ENCODE measurements around the gene ZDHHC14. TPM values are rescaled to one million over a fixed set of nuclear protein-coding genes. Genes with fewer than 3 reads are reported as not detected.

ZDHHC14 gene
- total RNA-seq, 1 donor, result 7.9 TPM

DNA sequence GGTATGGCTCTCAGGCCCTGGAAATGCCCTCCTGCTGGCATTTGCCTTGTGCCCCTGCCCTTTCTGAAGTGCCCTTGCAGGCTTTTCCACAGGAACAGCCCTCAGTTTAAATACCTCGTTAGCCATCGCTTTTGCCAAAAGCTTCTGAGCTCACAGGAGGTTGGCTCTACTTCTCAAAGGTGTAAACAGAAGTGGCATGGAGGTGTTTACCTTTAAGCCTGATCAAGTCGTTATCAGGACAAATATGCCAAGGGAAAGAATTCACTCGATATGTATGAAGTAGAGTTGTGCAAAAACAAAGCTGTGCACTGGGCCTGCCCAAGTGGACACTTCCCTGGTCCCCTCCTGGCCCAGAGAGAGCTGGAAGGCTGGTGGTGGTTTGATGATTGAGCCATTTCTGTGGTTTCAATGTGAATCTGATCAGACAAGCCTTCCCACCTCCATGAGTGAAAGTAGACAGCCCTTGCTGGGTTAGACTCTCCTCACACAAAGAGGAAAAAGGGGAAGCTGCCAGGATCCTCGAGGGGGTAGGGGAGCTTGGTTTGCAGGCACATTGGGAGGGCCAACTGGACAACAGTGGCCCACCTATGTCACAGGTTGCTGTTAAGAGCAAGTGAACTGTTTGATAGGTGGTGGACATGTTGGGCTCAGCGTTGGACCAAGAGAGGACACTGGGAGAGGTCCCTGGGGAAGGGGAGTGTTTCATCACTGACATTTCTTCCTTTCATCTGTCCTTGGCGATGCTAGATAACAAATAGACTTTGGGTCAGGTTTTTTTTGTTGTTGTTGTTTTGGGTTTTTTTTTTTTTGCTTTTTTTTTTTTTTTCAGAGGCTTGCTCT lies 98.7 kb downstream of the ZDHHC14 start:
- no peak overlapping the region for H3K4me3 ChIP-seq (ENCODE audit: low read depth, low read length)
- TF ChIP-seq, protein P1, sequence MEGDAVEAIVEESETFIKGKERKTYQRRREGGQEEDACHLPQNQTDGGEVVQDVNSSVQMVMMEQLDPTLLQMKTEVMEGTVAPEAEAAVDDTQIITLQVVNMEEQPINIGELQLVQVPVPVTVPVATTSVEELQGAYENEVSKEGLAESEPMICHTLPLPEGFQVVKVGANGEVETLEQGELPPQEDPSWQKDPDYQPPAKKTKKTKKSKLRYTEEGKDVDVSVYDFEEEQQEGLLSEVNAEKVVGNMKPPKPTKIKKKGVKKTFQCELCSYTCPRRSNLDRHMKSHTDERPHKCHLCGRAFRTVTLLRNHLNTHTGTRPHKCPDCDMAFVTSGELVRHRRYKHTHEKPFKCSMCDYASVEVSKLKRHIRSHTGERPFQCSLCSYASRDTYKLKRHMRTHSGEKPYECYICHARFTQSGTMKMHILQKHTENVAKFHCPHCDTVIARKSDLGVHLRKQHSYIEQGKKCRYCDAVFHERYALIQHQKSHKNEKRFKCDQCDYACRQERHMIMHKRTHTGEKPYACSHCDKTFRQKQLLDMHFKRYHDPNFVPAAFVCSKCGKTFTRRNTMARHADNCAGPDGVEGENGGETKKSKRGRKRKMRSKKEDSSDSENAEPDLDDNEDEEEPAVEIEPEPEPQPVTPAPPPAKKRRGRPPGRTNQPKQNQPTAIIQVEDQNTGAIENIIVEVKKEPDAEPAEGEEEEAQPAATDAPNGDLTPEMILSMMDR (IDR thresholded peaks at IDR 0.05; ENCODE audit: insufficient read depth, low read length), result no peak
- no peak for DNase-seq (ENCODE audit: low read depth)

DNA sequence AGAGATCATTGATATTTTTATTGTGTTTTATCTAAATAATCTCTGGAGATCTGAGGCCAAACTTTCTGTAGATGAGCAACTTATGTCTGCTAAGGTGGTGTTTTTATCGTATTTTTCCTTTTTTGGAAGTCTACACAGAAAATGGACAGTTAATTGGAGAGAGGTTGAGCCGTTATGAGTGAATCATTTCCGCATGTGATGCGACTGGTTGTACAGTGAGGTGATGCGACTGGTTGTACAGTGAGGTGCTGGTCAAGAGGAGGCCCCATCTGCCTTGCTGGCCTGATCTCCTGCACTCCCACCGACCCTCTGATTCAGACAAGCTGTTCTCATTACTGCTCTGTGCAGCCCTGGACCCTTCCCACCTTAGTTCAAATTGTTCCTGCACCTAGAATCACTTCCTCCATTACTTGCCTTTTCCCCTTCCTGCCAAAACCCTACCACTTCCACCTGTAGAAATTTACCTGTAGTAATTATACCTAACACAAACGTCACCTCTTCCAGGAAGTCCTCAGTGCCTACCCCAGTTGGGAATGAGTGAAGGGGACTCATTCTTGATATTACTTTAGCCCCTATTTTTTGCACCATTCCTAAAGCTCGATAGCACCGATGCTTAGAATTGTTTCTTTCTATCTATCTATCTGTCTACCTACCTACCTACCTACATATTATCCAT lies 100.3 kb downstream of the ZDHHC14 start:
- no peak overlapping the region for H3K4me3 ChIP-seq (ENCODE audit: low read depth, low read length)
- DNase-seq (ENCODE audit: low read depth), result no peak
- TF ChIP-seq, protein P1 (IDR thresholded peaks at IDR 0.05; ENCODE audit: insufficient read depth, low read length), result no peak

DNA sequence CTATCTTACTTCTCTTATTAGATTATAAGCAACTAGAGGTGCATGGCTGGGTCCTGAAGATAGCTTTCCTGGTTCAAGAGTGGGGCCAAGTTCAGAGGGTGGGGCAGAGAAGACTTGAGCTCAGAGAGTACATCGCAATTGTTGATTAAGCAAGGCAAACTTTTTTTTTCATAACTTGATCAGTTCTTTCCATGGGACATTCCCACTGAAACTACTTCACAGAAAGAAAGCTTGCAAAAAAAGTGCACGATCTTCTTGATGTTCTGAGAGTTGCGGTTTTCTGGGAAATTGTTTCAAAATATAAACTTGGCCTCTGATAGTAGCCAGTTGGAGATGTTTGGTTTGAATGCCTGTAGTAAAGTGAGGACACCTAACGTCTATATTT lies 100.9 kb downstream of the ZDHHC14 start:
- no peak for DNase-seq (ENCODE audit: low read depth)
- TF ChIP-seq, protein P1 (IDR thresholded peaks at IDR 0.05; ENCODE audit: insufficient read depth, low read length), result no peak
- no peak overlapping the region for H3K4me3 ChIP-seq (ENCODE audit: low read depth, low read length)

DNA sequence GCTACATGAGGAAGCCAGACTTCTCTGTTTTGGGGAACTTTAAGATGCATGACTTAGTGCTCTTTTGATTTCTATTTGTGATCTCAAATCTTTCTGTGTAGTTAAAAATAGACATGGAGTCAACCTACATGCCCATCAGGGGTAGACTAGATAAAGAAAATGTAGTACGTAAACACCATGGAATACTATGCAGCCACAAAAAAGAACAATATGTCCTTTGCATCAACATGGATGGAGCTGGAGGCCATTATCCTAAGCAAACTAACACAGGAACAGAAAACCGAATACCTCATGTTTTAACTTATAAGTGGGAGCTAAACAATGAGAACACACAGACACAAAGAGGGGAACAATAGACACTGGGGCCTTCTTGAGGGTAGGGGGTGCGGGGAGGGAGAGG lies 102.8 kb downstream of the ZDHHC14 start:
- DNase-seq (ENCODE audit: low read depth), result no peak
- no peak overlapping the region for H3K4me3 ChIP-seq (ENCODE audit: low read depth, low read length)
- TF ChIP-seq, protein P1 (IDR thresholded peaks at IDR 0.05; ENCODE audit: insufficient read depth, low read length), result no peak

DNA sequence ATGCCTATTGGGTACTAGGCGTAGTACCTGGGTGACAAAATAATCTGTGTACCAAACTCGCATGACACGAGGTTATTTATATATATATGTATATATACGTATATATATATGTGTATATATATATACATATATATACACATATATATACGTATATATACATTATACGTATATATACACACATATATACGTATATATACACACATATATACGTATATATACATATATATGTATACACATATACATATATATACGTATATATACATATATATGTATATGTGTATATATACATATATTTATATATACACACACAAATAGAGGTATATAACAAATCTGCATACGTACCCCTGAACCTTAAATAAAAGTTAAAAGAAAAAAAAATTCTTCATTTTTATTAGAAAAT lies 103.2 kb downstream of the ZDHHC14 start:
- TF ChIP-seq, protein P1 (IDR thresholded peaks at IDR 0.05; ENCODE audit: insufficient read depth, low read length), result no peak
- DNase-seq (ENCODE audit: low read depth), result no peak
- no peak overlapping the region for H3K4me3 ChIP-seq (ENCODE audit: low read depth, low read length)

DNA sequence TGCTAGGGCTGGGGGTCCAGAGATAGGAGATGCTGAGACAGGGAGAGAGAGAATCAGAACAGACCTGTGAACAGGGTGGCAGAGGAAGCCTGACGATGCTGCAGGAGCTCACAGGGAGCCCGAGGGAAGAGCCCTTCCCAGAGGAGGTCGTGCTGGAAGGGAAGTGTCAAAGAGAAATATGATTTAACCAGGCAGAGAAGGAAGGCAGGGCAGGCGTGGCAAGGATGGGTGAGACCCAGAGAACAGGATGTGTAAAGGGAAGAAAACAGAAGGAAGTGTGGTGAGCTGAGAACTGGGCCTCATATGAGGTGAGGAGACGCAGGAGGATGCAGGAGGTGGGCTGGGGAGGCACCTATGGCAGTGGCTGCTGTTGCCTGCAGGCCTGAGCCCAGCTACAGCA lies 105.6 kb downstream of the ZDHHC14 start:
- DNase-seq (ENCODE audit: low read depth), result no peak

More for the DNA sequence above, 105.6 kb downstream of the ZDHHC14 start:
- TF ChIP-seq, protein P1 (IDR thresholded peaks at IDR 0.05; ENCODE audit: insufficient read depth, low read length), result no peak
- H3K4me3 ChIP-seq (ENCODE audit: low read depth, low read length), result no peak overlapping the region
